Measurements from ENCODE around the gene LCE2D.

LCE2D gene

GRCh38 chr1:152697701-152698600 lies 34.8 kb downstream of the LCE2D start, which contains the start of gene LCE2A:
LCE2A (plus strand) TSS chr1:152698345; CDS start chr1:152698902, 557 bp downstream.
- DNase-seq (ENCODE audit: low read depth), result no peak

- no peak for DNase-seq (ENCODE audit: low read depth)
Observed at GRCh38 chr1:152699746-152700145, 36.6 kb downstream of the LCE2D start.

GRCh38 chr1:152707860-152708259 lies 44.7 kb downstream of the LCE2D start, which contains the start of gene LCE4A:
LCE4A (plus strand) TSS chr1:152708160; CDS start chr1:152709076, 916 bp downstream.
- DNase-seq (ENCODE audit: low read depth), result no peak
